ENCODE measurements around the gene MYORG. TPM values are rescaled to one million over a fixed set of nuclear protein-coding genes. Genes with fewer than 3 reads are reported as not detected.
A peak's percentile ranks its signal among the peaks of the same experiment; 100 is the strongest.

Gene MYORG
- total and polyA plus RNA-seq, 2 experiments from 2014 or later = 0.92 to 1.2 TPM

DNA sequence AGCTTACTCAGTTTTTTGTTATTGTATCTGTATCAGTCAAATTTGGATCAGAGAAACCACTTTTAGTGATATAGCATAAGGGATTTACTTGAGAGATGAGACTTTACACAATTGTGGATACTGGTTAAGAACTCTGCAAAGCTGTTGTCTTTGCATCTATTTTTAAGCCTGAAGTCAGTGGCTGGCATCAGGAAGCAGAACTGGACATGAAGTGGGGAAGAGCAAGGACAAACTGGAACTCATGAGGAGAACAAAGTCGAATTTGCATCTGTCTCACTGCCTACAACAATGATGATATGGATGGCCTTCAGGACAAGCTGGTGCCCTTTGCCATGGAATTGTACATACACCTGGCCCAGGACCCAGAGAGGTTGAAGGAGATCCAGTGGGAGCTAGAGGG is 15.8 kb upstream of the MYORG start:
- H3K4me3 ChIP-seq = no peak overlapping the region
- peaks cover 9% of the 10 kb centered on the region for H3K27me3 ChIP-seq
- no peak for TF ChIP-seq CTCF (IDR thresholded peaks at IDR 0.05; ENCODE audit: low read depth, low read length)
- no peaks in the 10 kb centered on the region for H3K4me1 ChIP-seq (ENCODE audit: low read depth)
- no peaks in the 10 kb centered on the region for H3K9me3 ChIP-seq (ENCODE audit: low read depth)
- H3K27ac ChIP-seq = no peak overlapping the region
- no peaks in the 10 kb centered on the region for H3K36me3 ChIP-seq
- no peak for DNase-seq (ENCODE audit: low read depth in 1 of 2, low spot score in 1 of 2)

GRCh38 chr9:34387239-34387638 is 10.5 kb upstream of the MYORG start:
- Histone ChIP-seq H3K27me3 (peaks cover 29% of the 10 kb centered on the region), H3K27ac (no peak overlapping the region), H3K4me3 (no peak overlapping the region), H3K36me3 (no peaks in the 10 kb centered on the region), H3K4me1 (ENCODE audit: low read depth) (no peaks in the 10 kb centered on the region), H3K9me3 (ENCODE audit: low read depth) (no peaks in the 10 kb centered on the region)
- no peak for TF ChIP-seq CTCF (IDR thresholded peaks at IDR 0.05; ENCODE audit: low read depth, low read length)
- DNase-seq (ENCODE audit: low read depth in 1 of 2, low spot score in 1 of 2) = no peak

GRCh38 chr9:34386656-34387055 is 10.0 kb upstream of the MYORG start:
- Histone ChIP-seq H3K4me3 (no peak overlapping the region), H3K9me3 (ENCODE audit: low read depth) (no peaks in the 10 kb centered on the region), H3K27me3 (peaks cover 34% of the 10 kb centered on the region), H3K27ac (no peak overlapping the region), H3K4me1 (ENCODE audit: low read depth) (no peaks in the 10 kb centered on the region), H3K36me3 (no peaks in the 10 kb centered on the region)
- no peak for TF ChIP-seq CTCF (IDR thresholded peaks at IDR 0.05; ENCODE audit: low read depth, low read length)
- DNase-seq (ENCODE audit: low read depth in 1 of 2, low spot score in 1 of 2) = no peak

DNA sequence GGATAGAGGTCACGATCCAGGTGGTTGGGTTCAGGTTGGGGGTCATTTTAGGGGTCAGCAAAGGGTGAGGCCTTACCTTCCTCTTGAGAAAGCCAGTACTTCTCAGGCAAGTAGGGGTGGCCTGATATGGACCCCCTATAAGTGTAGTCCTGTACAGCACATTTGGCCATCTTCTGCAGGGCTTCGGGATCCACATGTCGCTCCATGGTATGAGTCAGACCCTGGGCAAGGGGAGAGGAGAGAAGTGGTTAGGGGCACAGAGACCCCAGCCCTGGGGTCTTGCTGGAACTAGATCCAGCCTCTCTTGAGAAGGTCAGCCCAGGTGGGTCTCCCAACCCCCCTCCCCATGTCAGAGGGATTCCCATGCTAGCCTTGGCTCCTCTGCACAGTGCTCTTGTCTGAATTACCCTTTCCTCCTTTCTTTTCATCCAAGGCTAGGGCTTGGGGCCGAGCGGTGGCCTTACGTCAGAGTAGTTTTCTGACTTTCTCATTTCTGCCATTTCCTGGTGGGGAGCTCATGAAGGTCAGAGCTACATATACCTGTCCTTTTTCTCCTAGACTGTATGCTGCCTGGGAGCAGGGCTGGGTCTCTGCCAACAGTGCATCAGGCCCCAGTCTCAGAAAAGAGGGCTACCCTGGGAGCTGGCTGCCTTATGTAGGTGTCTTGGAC is 9.0 kb upstream of the MYORG start:
- Histone ChIP-seq H3K27me3 (peaks cover 38% of the 10 kb centered on the region), H3K9me3 (ENCODE audit: low read depth) (no peaks in the 10 kb centered on the region), H3K36me3 (no peaks in the 10 kb centered on the region), H3K27ac (no peak overlapping the region), H3K4me3 (no peak overlapping the region), H3K4me1 (ENCODE audit: low read depth) (no peaks in the 10 kb centered on the region)
- TF ChIP-seq CTCF (IDR thresholded peaks at IDR 0.05; ENCODE audit: low read depth, low read length) = no peak
- no peak for DNase-seq (ENCODE audit: low read depth in 1 of 2, low spot score in 1 of 2)

- DNase-seq (ENCODE audit: low read depth in 1 of 2, low spot score in 1 of 2) = peak in 1 of 2 donors; percentile 18
- Histone ChIP-seq H3K36me3 (no peaks in the 10 kb centered on the region), H3K27me3 (peaks cover 39% of the 10 kb centered on the region), H3K4me3 (no peak overlapping the region), H3K27ac (no peak overlapping the region), H3K9me3 (ENCODE audit: low read depth) (no peaks in the 10 kb centered on the region), H3K4me1 (ENCODE audit: low read depth) (no peaks in the 10 kb centered on the region)
- no peak for TF ChIP-seq CTCF (IDR thresholded peaks at IDR 0.05; ENCODE audit: low read depth, low read length)
Measured at GRCh38 chr9:34384368-34385165, 7.9 kb upstream of the MYORG start.
